Neural progenitor cell (in vitro differentiated cells): ENCODE results near the gene RBM17. TPM values are rescaled to one million over a fixed set of nuclear protein-coding genes. Genes with fewer than 3 reads are reported as not detected.
A peak's percentile ranks its signal among the peaks of the same experiment; 100 is the strongest.

ENCODE experiments used
- DNase-seq: peaks from one replicate; pipeline ENCODE4 v3.0.0-alpha.2; 2016; ENCODE audit warnings: low spot score
- H2AFZ ChIP-seq: fragments of 200-600 bp; sonication (generic); replicated peaks from 2 replicates; pipeline ENCODE4 v1.6.1; 2016; ENCODE audit warnings: antibody characterized with exemption
- H3F3A ChIP-seq: fragments of 200-600 bp; sonication (generic); 2 replicates; pipeline ENCODE4 v1.6.1; 2016; ENCODE audit warnings: antibody characterized with exemption, low read depth
- H3K27ac ChIP-seq: fragments of 200-600 bp; sonication (generic); 2 replicates; pipeline ENCODE4 v1.5.1; 2016; ENCODE audit warnings: mild to moderate bottlenecking
- H3K27me3 ChIP-seq: fragments of 200-600 bp; sonication (generic); 2 replicates; pipeline ENCODE4 v1.6.1; 2016; ENCODE audit warnings: mild to moderate bottlenecking, moderate library complexity
- H3K36me3 ChIP-seq: fragments of 200-600 bp; sonication (generic); 2 replicates; pipeline ENCODE4 v1.5.1; 2016
- H3K4me1 ChIP-seq: fragments of 200-600 bp; sonication (generic); 2 replicates; pipeline ENCODE4 v1.6.1; 2016; ENCODE audit warnings: mixed run types
- H3K4me2 ChIP-seq: fragments of 200-600 bp; sonication (generic); 2 replicates; pipeline ENCODE4 v1.6.1; 2016
- H3K4me3 ChIP-seq: fragments of 200-600 bp; sonication (generic); 2 replicates; pipeline ENCODE4 v1.5.1; 2016
- H3K79me2 ChIP-seq: fragments of 200-600 bp; sonication (generic); 2 replicates; pipeline ENCODE4 v1.6.1; 2016; ENCODE audit warnings: low read depth
- H3K9ac ChIP-seq: fragments of 200-600 bp; sonication (generic); 2 replicates; pipeline ENCODE4 v1.6.1; 2016
- H3K9me3 ChIP-seq: fragments of 200-600 bp; sonication (generic); 2 replicates; pipeline ENCODE4 v1.5.1; 2016; ENCODE audit warnings: low read depth
- H4K20me1 ChIP-seq: fragments of 200-600 bp; sonication (generic); 2 replicates; pipeline ENCODE4 v1.6.1; 2016; ENCODE audit warnings: low read depth
- H3K27ac Mint-ChIP-seq: 3 replicates; pipeline ENCODE4 v1.8.0; 2021; ENCODE audit warnings: mixed read lengths
- H3K27me3 Mint-ChIP-seq: 2 replicates; pipeline ENCODE4 v1.8.0; 2022; ENCODE audit warnings: low read depth, mild to moderate bottlenecking, inconsistent platforms, moderate library complexity, mixed read lengths; ENCODE audit not compliant: insufficient read depth
- H3K36me3 Mint-ChIP-seq: 3 replicates; pipeline ENCODE4 v1.8.0; 2021; ENCODE audit warnings: mixed read lengths
- H3K4me1 Mint-ChIP-seq: 3 replicates; pipeline ENCODE4 v1.8.0; 2021; ENCODE audit warnings: mixed read lengths
- H3K4me3 Mint-ChIP-seq: 3 replicates; pipeline ENCODE4 v1.8.0; 2021; ENCODE audit warnings: mild to moderate bottlenecking, moderate library complexity, mixed read lengths
- H3K9me3 Mint-ChIP-seq: 3 replicates; pipeline ENCODE4 v1.8.0; 2020; ENCODE audit warnings: mixed read lengths
- CTCF ChIP-seq: fragments of 200-600 bp; sonication (generic); IDR thresholded peaks from 2 replicates; pipeline ENCODE4 v1.5.1; 2017; ENCODE audit warnings: antibody characterized with exemption, mild to moderate bottlenecking
- EZH2 ChIP-seq: fragments of 200-600 bp; sonication (generic); IDR thresholded peaks from 2 replicates; pipeline ENCODE4 v1.6.1; 2017; ENCODE audit warnings: antibody characterized with exemption, mild to moderate bottlenecking, moderate library complexity
- EZH2phosphoT487 ChIP-seq: fragments of 200-600 bp; sonication (generic); IDR thresholded peaks from 2 replicates; pipeline ENCODE4 v1.6.1; 2017; ENCODE audit warnings: antibody characterized with exemption
- total RNA-seq: library from RNA; depleted of rRNA; stranded (reverse); fragments of >200 nt; gene quantifications from 2 replicates; pipeline ENCODE4 v1.2.3, GENCODE V29; 2015; ENCODE audit warnings: low replicate concordance

Gene RBM17
- total RNA-seq, 1 donor from 2014 or later = 73.6 TPM

GRCh38 chr10:6161921-6162320, 73.1 kb downstream of the RBM17 start:
- Mint-ChIP-seq H3K4me3 (no peak overlapping the region), H3K4me1 (peaks cover 28% of the 10 kb centered on the region), H3K27ac (no peak overlapping the region), H3K9me3 (no peaks in the 10 kb centered on the region), H3K36me3 (peaks cover 3% of the 10 kb centered on the region), H3K27me3 (peaks cover 3% of the 10 kb centered on the region)
- peaks cover 13% of the 10 kb centered on the region for H3F3A ChIP-seq
- H4K20me1 ChIP-seq = peaks cover 29% of the 10 kb centered on the region
- no peak for DNase-seq
- H2AFZ ChIP-seq = no peak overlapping the region
- H3K27me3 ChIP-seq = no peaks in the 10 kb centered on the region
- H3K79me2 ChIP-seq = peaks cover 12% of the 10 kb centered on the region
- H3K9ac ChIP-seq = no peak overlapping the region
- no peaks in the 10 kb centered on the region for H3K36me3 ChIP-seq
- no peak overlapping the region for H3K27ac ChIP-seq
- H3K9me3 ChIP-seq = no peaks in the 10 kb centered on the region
- H3K4me3 ChIP-seq = no peak overlapping the region
- TF ChIP-seq CTCF = no peak
- TF ChIP-seq EZH2 = no peak
- TF ChIP-seq EZH2phosphoT487 = no peak
- peaks cover 14% of the 10 kb centered on the region for H3K4me1 ChIP-seq
- H3K4me2 ChIP-seq = no peak overlapping the region

- Mint-ChIP-seq H3K36me3 (peaks cover 11% of the 10 kb centered on the region), H3K27ac (no peak overlapping the region), H3K4me3 (peak overlapping the region; percentile 61), H3K27me3 (peaks cover 3% of the 10 kb centered on the region), H3K4me1 (peaks cover 30% of the 10 kb centered on the region), H3K9me3 (no peaks in the 10 kb centered on the region)
- H3K9me3 ChIP-seq = no peaks in the 10 kb centered on the region
- H3K4me2 ChIP-seq = no peak overlapping the region
- H2AFZ ChIP-seq = no peak overlapping the region
- TF ChIP-seq EZH2 (no peak), EZH2phosphoT487 (no peak), CTCF (no peak)
- no peak overlapping the region for H3K4me3 ChIP-seq
- H3K79me2 ChIP-seq = peaks cover 14% of the 10 kb centered on the region
- H3K27ac ChIP-seq = no peak overlapping the region
- H3K36me3 ChIP-seq = no peaks in the 10 kb centered on the region
- peaks cover 14% of the 10 kb centered on the region for H3K4me1 ChIP-seq
- H3K27me3 ChIP-seq = no peaks in the 10 kb centered on the region
- no peak for DNase-seq
- H4K20me1 ChIP-seq = peaks cover 37% of the 10 kb centered on the region
- peaks cover 13% of the 10 kb centered on the region for H3F3A ChIP-seq
- H3K9ac ChIP-seq = no peak overlapping the region
Measured at GRCh38 chr10:6162589-6163356, 73.9 kb downstream of the RBM17 start.

GRCh38 chr10:6163364-6164270, 74.8 kb downstream of the RBM17 start:
- Histone ChIP-seq H3K79me2 (peaks cover 18% of the 10 kb centered on the region), H4K20me1 (peaks cover 46% of the 10 kb centered on the region), H3K36me3 (no peaks in the 10 kb centered on the region), H3K27ac (no peak overlapping the region), H3F3A (peaks cover 15% of the 10 kb centered on the region), H3K27me3 (no peaks in the 10 kb centered on the region), H3K4me2 (peak overlapping the region; percentile 79), H3K4me1 (peaks cover 14% of the 10 kb centered on the region), H3K4me3 (peak overlapping the region; percentile 42), H3K9me3 (no peaks in the 10 kb centered on the region), H2AFZ (no peak overlapping the region), H3K9ac (no peak overlapping the region)
- peak overlapping the region; percentile 89 for H3K4me3 Mint-ChIP-seq
- H3K36me3 Mint-ChIP-seq = peaks cover 13% of the 10 kb centered on the region
- peaks cover 3% of the 10 kb centered on the region for H3K27me3 Mint-ChIP-seq
- TF ChIP-seq CTCF (no peak), EZH2 (no peak), EZH2phosphoT487 (no peak)
- DNase-seq = peak; percentile 84
- H3K9me3 Mint-ChIP-seq = no peaks in the 10 kb centered on the region
- peaks cover 31% of the 10 kb centered on the region for H3K4me1 Mint-ChIP-seq
- H3K27ac Mint-ChIP-seq = peak overlapping the region; percentile 94
